ENCODE results near the gene MRPL41.
"Not testable (repeated sequence)": the region's sequence is repeated elsewhere in the genome, so short reads cannot be mapped to it uniquely, and the experiment has no call there.

MRPL41 gene

GRCh38 chr9:137553654-137554053 lies 2.0 kb downstream of the MRPL41 start:
- not testable (repeated sequence) for DNase-seq

- no peak for DNase-seq
Measured at GRCh38 chr9:137554349-137554748, 2.7 kb downstream of the MRPL41 start.

- no peak for DNase-seq
Measured at GRCh38 chr9:137555179-137555578, 3.5 kb downstream of the MRPL41 start.

- no peak for DNase-seq
Measured at GRCh38 chr9:137556069-137556838, 4.6 kb downstream of the MRPL41 start.

- no peak for DNase-seq
Measured at GRCh38 chr9:137558127-137558526, 6.4 kb downstream of the MRPL41 start.

GRCh38 chr9:137564134-137564533 lies 12.5 kb downstream of the MRPL41 start:
- DNase-seq = no peak

GRCh38 chr9:137564817-137565411 lies 13.2 kb downstream of the MRPL41 start:
- DNase-seq = no peak

- DNase-seq = not testable (repeated sequence)
Measured at GRCh38 chr9:137568445-137568844, 16.8 kb downstream of the MRPL41 start.

GRCh38 chr9:137569609-137570203 lies 18.0 kb downstream of the MRPL41 start:
- no peak for DNase-seq

GRCh38 chr9:137570566-137570965 lies 18.9 kb downstream of the MRPL41 start:
- DNase-seq = no peak

- DNase-seq = no peak
Measured at GRCh38 chr9:137574192-137574591, 22.5 kb downstream of the MRPL41 start.

GRCh38 chr9:137575364-137575715 lies 23.7 kb downstream of the MRPL41 start:
- DNase-seq = no peak

- no peak for DNase-seq
Measured at GRCh38 chr9:137575716-137576411, 24.2 kb downstream of the MRPL41 start.

GRCh38 chr9:137578518-137579258 lies 27.0 kb downstream of the MRPL41 start, which contains the start of gene DPH7:
TSS of gene DPH7 (minus strand) at chr9:137578925. CDS start at chr9:137578777, 148 bp downstream.
- DNase-seq = peak; percentile 98

GRCh38 chr9:137579259-137579604 lies 27.6 kb downstream of the MRPL41 start:
- DNase-seq = no peak

GRCh38 chr9:137580209-137580953 lies 28.7 kb downstream of the MRPL41 start:
- no peak for DNase-seq

GRCh38 chr9:137580954-137581322 lies 29.3 kb downstream of the MRPL41 start:
- no peak for DNase-seq

- no peak for DNase-seq
Measured at GRCh38 chr9:137581361-137582285, 29.9 kb downstream of the MRPL41 start.

GRCh38 chr9:137582286-137582860 lies 30.7 kb downstream of the MRPL41 start:
- no peak for DNase-seq

GRCh38 chr9:137583347-137583746 lies 31.7 kb downstream of the MRPL41 start:
- DNase-seq = no peak

GRCh38 chr9:137583957-137584356 lies 32.3 kb downstream of the MRPL41 start:
- no peak for DNase-seq
